Endometrial microvascular endothelial cells (primary cell): ENCODE results near the gene ACBD3. TPM values are rescaled to one million over a fixed set of nuclear protein-coding genes. Genes with fewer than 3 reads are reported as not detected.

ENCODE experiments used
- in situ Hi-C: cut with HindIII; loops from 2 replicates; pipeline ENCODE4 v1.10.0; 2017; ENCODE audit warnings: low sequenced_read_pairs, low pct_unique_long_range_greater_than_20kb; ENCODE audit errors: inconsistent ontology term
- total RNA-seq: library from RNA; depleted of rRNA; stranded (reverse); fragments of >200 nt; gene quantifications from one replicate; pipeline ENCODE4 v1.2.3, GENCODE V29; 2015; ENCODE audit errors: inconsistent ontology term

ACBD3 gene
- total RNA-seq, 1 donor from 2014 or later, result 29.5 TPM

DNA sequence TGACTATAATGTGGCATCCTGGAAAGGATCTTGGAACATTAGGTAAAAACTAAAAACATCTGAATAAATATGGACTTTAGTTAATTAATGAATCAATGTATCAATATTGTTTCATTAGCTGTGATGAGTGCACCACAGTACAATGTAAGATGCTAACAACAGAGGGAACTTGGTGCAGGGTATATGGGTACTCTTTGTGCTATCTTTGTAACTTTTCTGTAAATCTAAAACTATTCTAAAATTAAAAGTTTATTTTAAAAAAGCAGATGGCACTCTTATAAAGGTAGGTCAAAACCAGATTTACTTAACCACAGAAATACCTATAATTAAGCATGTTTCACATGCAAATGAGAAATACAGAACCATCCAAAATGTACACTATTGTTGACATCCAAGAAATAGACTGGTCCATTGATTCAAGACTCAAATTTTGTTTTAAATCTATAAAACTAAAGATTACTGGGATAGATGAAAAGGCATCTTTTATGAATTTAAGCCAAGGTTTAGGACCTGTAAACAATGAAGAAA is 38.4 kb downstream of the ACBD3 start:
- in situ Hi-C loops, result no loop called here

DNA sequence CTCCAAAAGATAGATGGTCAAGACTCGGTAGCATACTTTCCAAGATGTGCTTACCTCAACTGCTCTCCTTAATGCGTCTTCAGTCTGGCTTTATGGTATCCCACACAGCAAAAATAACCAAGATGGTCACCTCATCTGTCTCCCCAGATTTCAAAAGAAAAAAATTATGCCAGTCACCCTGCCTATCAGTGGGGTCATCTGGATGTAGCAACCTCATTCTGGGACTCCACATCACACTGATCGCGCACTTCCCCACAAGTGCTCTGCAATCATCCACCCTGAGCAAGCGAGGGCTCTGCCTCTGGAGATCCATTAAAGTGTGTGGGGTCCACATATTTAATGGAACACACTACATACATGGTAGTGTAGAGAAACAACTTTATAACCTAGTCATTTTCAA is 42.5 kb downstream of the ACBD3 start:
- in situ Hi-C loops, result no loop called here

DNA sequence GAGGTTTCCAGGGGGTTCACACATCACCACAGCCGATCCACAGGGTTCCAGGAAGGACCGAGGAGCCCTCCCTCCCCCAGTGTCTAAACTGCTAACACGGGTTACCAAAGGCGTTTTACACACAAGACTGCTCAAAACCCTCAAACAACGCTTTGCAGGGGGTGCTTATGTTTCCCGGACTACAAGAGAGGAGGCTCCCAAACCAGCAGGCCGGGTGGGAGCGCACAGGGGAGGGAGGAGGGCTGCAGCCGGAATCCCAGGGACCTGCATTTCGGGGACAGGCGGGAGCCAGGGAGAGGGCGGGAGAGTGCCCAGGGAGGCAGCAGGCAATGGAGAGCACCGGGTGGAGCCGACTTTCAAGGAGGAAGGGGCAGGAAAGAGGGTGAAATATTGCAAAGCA is 50.8 kb downstream of the ACBD3 start:
- in situ Hi-C loops, result no loop called here

DNA sequence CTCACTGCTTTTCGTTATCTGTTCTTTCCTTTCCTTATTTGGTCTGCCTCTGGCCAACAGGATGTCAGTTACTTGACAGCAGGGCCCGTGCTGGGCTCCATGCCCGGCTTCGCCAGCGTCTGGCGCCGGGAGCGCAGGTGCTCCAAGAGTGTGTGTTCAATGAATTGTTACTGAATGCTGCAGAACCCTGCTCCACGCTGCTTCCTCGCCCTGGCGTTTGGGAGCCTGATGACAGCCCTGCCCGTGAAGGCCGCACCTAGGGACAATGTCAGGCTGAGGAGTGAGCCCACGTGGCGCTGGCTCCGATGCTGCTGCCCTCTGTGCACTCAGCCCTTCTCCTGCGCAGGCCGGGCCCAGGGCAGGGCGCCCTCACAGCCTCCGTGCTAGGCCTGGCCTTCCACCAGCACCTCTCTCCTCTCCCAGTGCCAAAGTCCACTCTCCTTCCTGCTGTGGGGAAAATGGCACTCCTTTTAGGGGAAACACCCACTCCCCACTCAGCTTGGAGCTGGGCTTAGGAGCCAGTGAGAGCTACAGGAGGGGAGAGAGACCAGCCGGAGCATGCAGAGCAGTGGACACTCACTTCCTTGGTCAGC is 51.4 kb downstream of the ACBD3 start:
- in situ Hi-C loops, result no loop called here

DNA sequence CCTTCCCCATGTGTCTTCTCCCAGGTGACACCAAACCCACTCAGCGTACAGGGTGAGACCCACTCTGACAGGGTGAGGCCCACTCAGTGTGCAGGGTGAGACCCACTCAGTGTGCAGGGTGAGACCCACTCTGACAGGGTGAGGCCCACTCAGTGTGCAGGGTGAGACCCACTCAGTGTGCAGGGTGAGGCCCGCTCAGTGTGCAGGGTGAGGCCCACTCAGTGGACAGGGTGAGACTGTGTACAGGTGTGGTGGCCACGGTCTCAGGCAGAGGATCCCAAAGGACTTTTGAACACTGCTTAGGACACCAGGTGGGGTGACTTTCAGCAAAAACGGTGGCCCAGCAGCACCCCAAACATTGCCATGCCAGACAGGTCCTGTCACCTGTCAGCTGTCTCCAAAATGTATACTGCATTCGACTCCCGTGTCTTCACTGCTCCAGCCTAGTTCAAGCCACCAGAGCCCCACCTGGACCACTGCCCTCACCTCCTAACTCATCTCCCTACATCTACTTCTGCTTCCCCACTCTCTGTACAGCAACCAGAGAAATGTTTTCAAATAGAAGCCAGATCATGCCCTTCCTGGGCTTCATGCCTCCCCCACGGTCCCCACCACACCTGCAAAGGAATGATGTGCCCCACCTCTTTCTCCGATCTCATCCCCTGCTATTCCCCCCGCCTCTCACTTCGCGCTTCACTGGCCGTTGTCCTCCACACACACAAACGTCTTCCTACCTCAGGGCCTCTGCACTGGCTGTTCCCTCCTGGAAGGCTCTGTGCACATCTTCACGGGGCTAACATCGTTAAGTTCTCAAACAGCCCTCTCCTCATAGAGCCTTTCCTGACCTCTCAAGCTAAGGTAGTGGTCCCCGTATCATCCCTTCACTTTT is 52.1 kb downstream of the ACBD3 start:
- in situ Hi-C loops, result no loop called here

DNA sequence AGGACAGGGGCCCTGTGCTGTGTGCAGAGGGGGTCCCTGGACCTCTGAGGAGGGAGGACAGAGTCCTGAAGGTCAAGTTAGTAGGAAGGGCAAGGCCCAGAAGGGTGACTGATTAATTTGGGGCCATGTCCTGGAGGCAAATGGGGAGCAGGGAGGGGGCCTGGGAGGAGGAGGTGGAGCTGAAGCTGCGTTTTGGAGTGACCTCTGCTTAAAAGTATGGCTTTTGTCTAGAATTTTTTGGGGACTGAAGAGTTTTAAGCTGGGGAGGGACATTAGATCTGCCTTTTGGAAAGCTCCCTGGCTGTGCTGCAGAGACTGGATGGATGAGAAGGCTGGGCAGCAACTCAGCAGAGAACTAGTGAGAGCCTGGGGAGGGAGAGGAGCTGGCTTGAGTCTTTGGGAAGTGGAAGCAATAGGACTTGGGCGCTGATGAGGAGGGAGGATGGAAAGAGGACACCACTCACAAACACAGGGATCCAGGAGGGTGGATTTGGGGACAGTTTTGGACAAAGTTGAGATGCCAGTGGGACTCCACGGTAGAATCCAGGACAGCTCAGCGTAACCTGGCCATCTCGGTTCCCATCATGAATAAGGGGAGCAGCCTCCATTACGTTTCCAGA is 52.9 kb downstream of the ACBD3 start:
- in situ Hi-C loops, result no loop called here

DNA sequence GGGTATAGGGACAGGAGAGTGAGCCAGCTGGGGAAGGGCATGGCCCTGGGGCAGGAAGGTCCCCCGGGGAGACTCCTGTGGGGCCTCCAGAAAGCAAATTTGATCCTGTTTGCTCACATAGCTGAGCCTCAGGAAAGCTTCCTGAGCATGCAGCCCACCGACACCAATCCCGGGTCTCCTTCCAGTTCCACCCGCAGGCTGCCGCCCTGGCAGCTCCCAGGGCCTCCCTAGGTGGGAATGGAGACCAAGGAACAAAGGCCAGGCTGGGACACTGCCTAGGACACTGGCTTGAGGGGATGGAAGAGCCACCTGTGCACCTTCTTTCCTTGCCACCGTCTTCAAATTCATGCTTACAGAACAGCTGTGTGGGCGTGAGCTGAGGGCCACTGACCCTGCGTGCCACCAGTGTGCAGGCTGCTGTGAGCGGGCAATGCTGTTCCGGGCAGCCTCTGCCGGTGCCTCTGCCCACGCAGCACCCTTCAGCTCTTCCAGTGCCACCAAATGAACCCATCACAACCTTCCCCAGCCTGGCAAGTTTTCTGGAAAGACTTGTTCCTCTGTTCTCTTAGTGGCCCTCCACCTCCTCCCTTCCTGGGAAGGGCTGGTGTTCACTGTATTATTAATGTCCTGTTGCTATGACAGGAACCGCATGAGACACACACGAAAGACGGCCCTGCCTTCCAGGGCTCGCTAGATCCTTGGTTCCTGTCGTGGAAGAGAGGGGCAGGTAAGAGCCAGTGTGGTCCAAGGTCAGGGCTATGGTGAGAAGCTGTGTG is 53.6 kb downstream of the ACBD3 start:
- in situ Hi-C loops, result no loop called here

DNA sequence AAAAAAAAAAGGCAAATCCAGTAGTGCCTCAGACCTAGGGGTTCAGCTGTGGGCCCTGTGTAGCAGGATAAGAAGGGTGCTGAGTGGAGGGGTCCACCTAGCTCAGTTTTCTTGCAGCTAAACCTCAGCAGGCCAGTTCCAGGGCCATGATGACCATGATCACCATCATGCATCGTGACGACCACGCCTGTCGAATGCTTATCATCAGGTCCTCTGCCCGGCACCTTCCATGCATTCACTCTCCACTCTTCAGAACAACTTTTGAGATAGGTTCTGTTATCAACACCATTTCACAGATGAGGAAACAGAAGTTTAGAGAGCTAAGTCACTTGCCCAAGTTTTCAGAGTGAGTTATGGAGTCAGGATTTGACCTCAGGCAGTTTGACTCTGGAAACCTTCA is 54.9 kb downstream of the ACBD3 start:
- in situ Hi-C loops, result no loop called here

DNA sequence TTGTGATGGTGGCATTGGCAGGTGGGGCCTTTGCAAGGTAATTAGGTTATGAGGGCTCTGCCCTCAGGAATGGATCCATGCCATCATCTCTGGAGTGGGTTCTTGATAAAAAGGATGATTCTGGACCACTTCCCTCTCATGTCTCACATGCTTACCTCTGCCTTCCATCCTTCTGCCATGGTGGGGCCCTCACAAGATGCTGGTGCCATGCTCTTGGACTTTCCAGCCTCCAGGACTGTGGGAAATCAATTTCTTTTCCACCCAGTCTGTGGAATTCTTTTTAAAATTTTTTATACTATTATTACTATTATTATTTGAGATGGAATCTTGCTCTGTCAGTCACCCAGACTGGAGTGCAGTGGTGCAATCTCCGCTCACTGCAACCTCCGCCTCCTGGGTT is 57.3 kb downstream of the ACBD3 start:
- in situ Hi-C loops, result no loop called here

DNA sequence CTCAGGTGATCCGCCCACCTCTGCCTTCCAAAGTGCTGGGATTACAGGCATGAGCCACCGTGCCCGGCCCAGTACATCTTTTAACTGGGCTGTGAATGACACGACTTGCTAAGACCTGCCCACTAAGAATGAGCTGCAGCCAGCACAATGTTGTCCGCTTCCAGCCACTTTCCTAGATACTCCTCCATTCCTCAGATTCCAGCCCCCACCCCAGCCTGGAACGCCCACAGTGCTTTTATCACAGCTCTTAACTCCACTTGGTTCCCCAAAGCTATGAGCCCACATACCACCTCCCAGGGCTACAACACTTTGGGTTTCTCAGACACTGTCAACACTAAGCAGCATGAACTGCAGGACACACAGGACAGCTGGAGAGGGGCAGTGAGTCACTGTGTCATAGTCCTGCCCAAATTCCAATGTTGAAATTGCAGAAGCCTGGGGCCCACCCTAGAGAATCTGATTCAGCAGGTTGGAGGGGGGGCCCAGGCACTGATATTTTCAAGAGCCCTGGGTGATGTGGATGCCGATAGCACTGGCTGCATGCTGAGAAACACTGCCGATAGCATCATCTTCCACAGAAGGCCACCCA is 58.0 kb downstream of the ACBD3 start:
- in situ Hi-C loops, result no loop called here

DNA sequence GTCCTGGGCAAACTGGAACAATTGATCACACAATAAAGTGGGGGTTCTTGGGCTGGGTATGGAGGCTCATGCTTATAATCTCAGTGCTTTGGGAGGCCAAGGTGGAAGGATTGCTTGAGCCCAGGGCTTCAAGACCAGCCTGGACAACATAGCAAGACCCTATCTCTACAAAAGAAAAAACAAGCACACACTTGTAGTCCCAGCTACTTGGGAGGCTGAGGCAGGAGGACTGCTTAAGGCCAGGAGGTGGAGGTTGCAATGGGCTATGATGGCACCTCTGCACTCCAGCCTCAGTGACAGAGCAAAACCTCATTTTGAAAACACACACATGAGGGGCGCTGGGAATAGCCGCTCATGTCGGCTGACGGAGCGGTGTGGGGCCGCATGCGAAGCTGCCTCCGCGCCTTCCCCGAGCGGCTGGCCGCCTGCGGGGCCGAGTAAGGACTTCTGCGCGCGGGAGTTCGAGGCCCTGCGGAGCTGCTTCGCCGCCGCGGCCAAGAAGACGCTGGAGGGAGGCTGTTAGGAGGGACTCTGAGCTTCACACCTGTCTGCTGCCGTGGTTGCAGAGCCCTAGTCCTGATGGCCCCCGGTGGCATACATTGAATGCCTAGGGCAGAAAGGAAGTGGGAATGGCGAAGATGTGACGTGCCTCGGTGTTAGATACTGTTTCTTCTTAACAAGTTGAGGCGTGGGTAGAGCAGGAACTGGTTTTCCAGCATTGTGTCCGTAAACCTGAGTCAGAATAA is 59.5 kb downstream of the ACBD3 start:
- in situ Hi-C loops, result no loop called here

DNA sequence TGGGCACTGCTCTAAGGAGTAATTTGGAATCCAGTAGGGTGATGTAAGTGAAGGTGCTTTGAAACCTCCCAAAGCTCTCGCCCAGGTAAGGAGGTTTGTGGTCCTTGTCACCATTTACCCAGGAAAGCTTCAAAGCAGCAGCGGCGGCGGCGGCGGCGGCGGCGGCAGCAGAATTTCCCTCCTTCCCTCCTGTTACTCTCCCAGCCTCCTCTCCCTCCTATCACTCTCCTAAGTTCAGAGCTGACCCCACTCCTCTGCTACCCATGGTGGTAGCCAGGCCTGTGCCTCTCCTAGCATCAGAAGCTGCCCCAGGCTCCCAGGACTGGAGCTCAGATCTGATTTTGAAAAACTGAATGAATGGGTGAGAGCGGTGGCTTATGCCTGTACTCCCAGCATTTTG is 60.7 kb downstream of the ACBD3 start:
- in situ Hi-C loops, result no loop called here

DNA sequence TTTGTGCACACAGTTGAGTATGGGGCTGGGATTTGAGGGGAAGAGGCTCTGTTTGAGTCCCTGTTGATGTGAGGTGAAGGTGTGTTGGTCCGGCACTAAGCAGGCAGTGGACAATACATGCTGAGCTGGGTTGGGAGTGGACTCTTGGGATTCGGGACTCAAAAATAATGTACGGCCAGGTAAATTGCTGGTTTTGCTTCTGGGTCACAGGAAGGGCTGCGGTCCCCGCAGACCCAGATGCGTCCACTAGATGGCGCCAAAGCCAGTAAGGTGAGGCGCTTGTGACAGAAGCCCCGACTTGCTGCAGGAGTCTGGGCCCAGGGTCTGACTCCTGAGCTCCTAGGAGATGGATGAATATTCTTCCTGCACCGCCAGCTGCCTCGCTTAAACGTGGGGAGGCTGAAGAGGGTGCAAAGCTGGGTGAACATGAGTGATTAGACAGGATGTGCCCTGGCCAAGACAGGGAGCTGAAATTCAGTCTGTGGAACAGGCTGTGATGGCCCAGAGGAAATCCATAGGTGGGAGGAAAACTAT is 61.4 kb downstream of the ACBD3 start:
- in situ Hi-C loops, result no loop called here

DNA sequence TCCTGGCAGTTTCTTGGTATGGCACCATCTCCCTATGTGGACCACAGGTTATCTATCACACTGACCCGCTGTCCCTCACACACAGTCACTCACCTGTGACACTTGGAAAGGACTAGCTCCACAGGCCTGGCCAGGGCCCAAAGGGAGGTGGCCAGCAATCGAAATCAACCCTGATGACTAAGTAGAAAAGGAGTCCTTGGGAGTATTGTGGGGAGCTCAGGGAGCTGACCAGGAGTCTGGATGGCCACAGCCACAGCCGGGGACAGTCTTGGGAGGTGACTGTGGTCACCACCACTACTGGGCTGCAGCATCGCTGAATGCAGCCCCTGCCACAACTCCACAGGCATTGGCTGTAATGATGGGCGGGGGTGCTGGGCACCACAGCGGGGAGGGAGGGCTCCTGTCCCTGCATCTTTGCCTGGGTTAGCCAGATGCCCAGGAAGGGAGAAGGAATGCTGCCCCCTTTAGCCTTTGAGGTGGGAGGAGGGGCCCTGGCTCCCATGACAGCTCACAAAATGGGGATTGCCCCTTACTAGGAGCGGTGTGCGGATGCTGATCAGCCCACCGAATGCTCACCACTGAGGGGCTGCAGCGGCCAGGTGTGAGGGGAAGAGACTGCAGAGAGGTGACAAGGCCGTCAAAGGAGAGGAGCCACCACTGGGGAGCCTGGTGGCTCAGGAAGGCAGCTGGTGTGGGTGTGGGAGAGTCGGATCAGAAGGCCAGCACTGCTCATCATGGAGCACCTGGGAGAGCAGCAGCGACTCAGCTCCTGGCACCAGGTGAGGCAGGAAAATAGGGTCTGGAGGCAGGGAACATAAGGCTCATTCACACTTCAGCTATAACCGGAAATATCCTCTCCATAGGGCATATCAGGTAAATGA is 62.7 kb downstream of the ACBD3 start:
- in situ Hi-C loops, result no loop called here

DNA sequence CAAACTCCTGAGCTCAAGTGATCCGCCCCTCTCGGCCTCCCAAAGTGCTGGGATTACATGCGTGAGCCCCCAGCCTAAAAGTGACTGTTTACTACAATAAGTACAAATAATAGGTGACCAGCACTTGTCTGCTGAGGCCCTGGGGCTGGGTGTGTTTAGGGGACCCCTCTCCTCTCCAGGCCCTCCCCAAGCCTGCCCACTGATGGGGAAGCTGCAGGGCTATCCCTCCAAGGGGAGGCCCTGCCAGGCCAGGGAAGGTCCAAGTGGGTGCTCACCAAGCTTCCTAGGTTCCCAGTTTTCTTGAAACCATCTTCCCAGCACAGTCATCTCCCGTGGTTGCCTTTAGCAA is 63.4 kb downstream of the ACBD3 start:
- in situ Hi-C loops, result no loop called here

DNA sequence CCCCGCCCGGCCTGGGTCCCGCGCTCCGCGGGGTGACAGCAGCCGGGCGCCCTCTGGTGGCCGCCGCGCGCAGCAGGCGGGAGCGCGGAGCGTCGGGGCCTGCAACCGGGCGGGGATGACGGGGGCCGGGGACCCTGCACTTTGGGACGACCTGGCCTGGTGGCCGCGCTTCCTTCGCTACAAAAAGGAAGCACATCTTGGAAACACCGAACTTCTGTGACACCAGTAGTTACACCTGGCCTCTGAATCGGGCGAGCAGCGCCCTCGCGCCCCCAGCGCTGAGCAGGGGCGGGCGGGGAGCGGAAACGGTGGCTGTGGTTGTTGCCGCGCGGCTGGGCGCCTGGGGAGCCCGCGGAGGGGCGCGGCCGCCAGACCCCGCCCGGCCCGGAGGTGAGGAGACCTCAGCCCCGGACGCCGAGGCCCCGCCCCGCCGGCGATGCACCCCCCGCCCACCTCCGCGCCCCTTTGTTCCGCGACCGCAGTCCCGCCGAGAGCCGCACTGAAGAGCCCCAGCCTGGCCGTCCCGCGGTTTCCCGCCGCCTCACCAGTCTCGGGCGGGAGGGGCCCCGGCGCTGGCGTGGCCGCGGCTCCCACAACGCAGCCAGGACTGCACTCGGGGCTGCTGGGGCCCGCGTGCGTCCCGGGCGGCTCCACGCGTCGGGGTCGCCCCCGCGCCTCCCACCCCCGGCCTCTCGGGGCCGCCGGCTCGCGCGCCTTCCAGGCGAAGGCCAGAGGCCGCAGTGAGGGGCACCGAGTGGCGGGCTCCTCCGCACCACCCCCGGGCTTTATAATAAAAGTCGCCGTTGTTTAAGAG is 64.7 kb downstream of the ACBD3 start:
- in situ Hi-C loops, result no loop called here
